NK-92 treated with Interleukin-12 subunit alpha and Interleukin-12 subunit beta, amount 100 ng/mL, for 24 hours (cell line): Measurements from ENCODE around the gene CDK10.
A peak's percentile ranks its signal among the peaks of the same experiment; 100 is the strongest.
"Not testable (repeated sequence)": the region's sequence is repeated elsewhere in the genome, so short reads cannot be mapped to it uniquely, and the experiment has no call there.

ENCODE experiments used
- DNase-seq: peaks from one replicate; lab custom pipeline; 2025; lab: John Stamatoyannopoulos, UW

The CDK10 gene

GRCh38 chr16:89695875-89696669 lies 9.6 kb downstream of the CDK10 start:
- DNase-seq = no peak

- peak; percentile 31 for DNase-seq
Observed at GRCh38 chr16:89696670-89697128, 10.2 kb downstream of the CDK10 start.

- DNase-seq = no peak
Observed at GRCh38 chr16:89697161-89697615, 10.7 kb downstream of the CDK10 start.

GRCh38 chr16:89697616-89698331 lies 11.3 kb downstream of the CDK10 start:
- DNase-seq = no peak

- DNase-seq = not testable (repeated sequence)
Observed at GRCh38 chr16:89698717-89699116, 12.2 kb downstream of the CDK10 start.

- DNase-seq = not testable (repeated sequence)
Observed at GRCh38 chr16:89699629-89700099, 13.2 kb downstream of the CDK10 start.

- peak; percentile 93 for DNase-seq
Observed at GRCh38 chr16:89700100-89700648, 13.7 kb downstream of the CDK10 start.

GRCh38 chr16:89700649-89701424 lies 14.3 kb downstream of the CDK10 start:
- DNase-seq = no peak

GRCh38 chr16:89701425-89702406 lies 15.2 kb downstream of the CDK10 start, which contains the start of gene SPATA2L:
Gene SPATA2L (minus strand): TSS chr16:89701705. CDS start chr16:89701232, 473 bp downstream.
- peak; percentile 94 for DNase-seq

- no peak for DNase-seq
Observed at GRCh38 chr16:89704281-89704680, 17.8 kb downstream of the CDK10 start.

GRCh38 chr16:89705006-89705405 lies 18.5 kb downstream of the CDK10 start:
- no peak for DNase-seq

GRCh38 chr16:89706518-89707260 lies 20.2 kb downstream of the CDK10 start:
- no peak for DNase-seq

- DNase-seq = no peak
Observed at GRCh38 chr16:89707695-89708094, 21.2 kb downstream of the CDK10 start.

GRCh38 chr16:89708481-89708931 lies 22.0 kb downstream of the CDK10 start:
- no peak for DNase-seq

GRCh38 chr16:89709166-89709565 lies 22.7 kb downstream of the CDK10 start:
- no peak for DNase-seq

GRCh38 chr16:89709716-89710432 lies 23.4 kb downstream of the CDK10 start:
- DNase-seq = no peak

- DNase-seq = no peak
Observed at GRCh38 chr16:89710709-89711564, 24.4 kb downstream of the CDK10 start.
